ENCODE data around the gene ELAVL4.

Gene ELAVL4

GRCh38 chr1:50157306-50157941, 48.7 kb downstream of the ELAVL4 start:
- no peak for TF ChIP-seq NFIC (IDR thresholded peaks at IDR 0.05)

- no peak for TF ChIP-seq ZBTB7A (IDR thresholded peaks at IDR 0.05; ENCODE audit: low read depth)
- TF ChIP-seq EGR1 (IDR thresholded peaks at IDR 0.05): no peak
- TF ChIP-seq USF1 (IDR thresholded peaks at IDR 0.05): no peak
- TF ChIP-seq REST (IDR thresholded peaks at IDR 0.05; ENCODE audit: low read depth): no peak
- no peak for TF ChIP-seq MAX (IDR thresholded peaks at IDR 0.05)
- no peak for TF ChIP-seq CEBPB (IDR thresholded peaks at IDR 0.05)
- TF ChIP-seq TAF1 (IDR thresholded peaks at IDR 0.05; ENCODE audit: low read depth): no peak
- TF ChIP-seq TEAD4 (IDR thresholded peaks at IDR 0.05): no peak
- TF ChIP-seq TCF12 (IDR thresholded peaks at IDR 0.05; ENCODE audit: low read depth): no peak
- TF ChIP-seq YY1 (IDR thresholded peaks at IDR 0.05; ENCODE audit: low read depth): no peak
- TF ChIP-seq NFIC (IDR thresholded peaks at IDR 0.05): no peak
- no peak for TF ChIP-seq EP300 (IDR thresholded peaks at IDR 0.05; ENCODE audit: borderline replicate concordance)
- no peak for TF ChIP-seq RAD21 (IDR thresholded peaks at IDR 0.05; ENCODE audit: low read depth)
- TF ChIP-seq CREB1 (IDR thresholded peaks at IDR 0.05; ENCODE audit: low read depth): no peak
- TF ChIP-seq FOXM1 (IDR thresholded peaks at IDR 0.05; ENCODE audit: borderline replicate concordance, low read depth): no peak
Measured at GRCh38 chr1:50158421-50158820, 49.7 kb downstream of the ELAVL4 start.

GRCh38 chr1:50163680-50164079, 55.0 kb downstream of the ELAVL4 start:
- TF ChIP-seq EGR1 (IDR thresholded peaks at IDR 0.05) (no peak), CREB1 (IDR thresholded peaks at IDR 0.05; ENCODE audit: low read depth) (no peak), MAX (IDR thresholded peaks at IDR 0.05) (no peak), CEBPB (IDR thresholded peaks at IDR 0.05) (no peak), FOXM1 (IDR thresholded peaks at IDR 0.05; ENCODE audit: borderline replicate concordance, low read depth) (no peak), EP300 (IDR thresholded peaks at IDR 0.05; ENCODE audit: borderline replicate concordance) (no peak), NFIC (IDR thresholded peaks at IDR 0.05) (no peak), USF1 (IDR thresholded peaks at IDR 0.05) (no peak), ZBTB7A (IDR thresholded peaks at IDR 0.05; ENCODE audit: low read depth) (no peak), RAD21 (IDR thresholded peaks at IDR 0.05; ENCODE audit: low read depth) (no peak)

- TF ChIP-seq TCF12 (IDR thresholded peaks at IDR 0.05; ENCODE audit: low read depth) (no peak), USF1 (IDR thresholded peaks at IDR 0.05) (no peak), CEBPB (IDR thresholded peaks at IDR 0.05) (no peak), REST (IDR thresholded peaks at IDR 0.05; ENCODE audit: low read depth) (no peak), YY1 (IDR thresholded peaks at IDR 0.05; ENCODE audit: low read depth) (no peak), EP300 (IDR thresholded peaks at IDR 0.05; ENCODE audit: borderline replicate concordance) (no peak), NFIC (IDR thresholded peaks at IDR 0.05) (no peak), RAD21 (IDR thresholded peaks at IDR 0.05; ENCODE audit: low read depth) (no peak), EGR1 (IDR thresholded peaks at IDR 0.05) (no peak), CREB1 (IDR thresholded peaks at IDR 0.05; ENCODE audit: low read depth) (no peak), TAF1 (IDR thresholded peaks at IDR 0.05; ENCODE audit: low read depth) (no peak), FOXM1 (IDR thresholded peaks at IDR 0.05; ENCODE audit: borderline replicate concordance, low read depth) (no peak), ZBTB7A (IDR thresholded peaks at IDR 0.05; ENCODE audit: low read depth) (no peak), MAX (IDR thresholded peaks at IDR 0.05) (no peak)
Measured at GRCh38 chr1:50172299-50172698, 63.6 kb downstream of the ELAVL4 start.

GRCh38 chr1:50174101-50174500, 65.4 kb downstream of the ELAVL4 start:
- TF ChIP-seq NFIC (IDR thresholded peaks at IDR 0.05): no peak
- no peak for TF ChIP-seq EP300 (IDR thresholded peaks at IDR 0.05; ENCODE audit: borderline replicate concordance)
- no peak for TF ChIP-seq USF1 (IDR thresholded peaks at IDR 0.05)
- no peak for TF ChIP-seq MAX (IDR thresholded peaks at IDR 0.05)
- TF ChIP-seq REST (IDR thresholded peaks at IDR 0.05; ENCODE audit: low read depth): no peak
- TF ChIP-seq TEAD4 (IDR thresholded peaks at IDR 0.05): no peak

Data from Ishikawa (cell line).